HFFc6 (cell line): ENCODE measurements around the gene LMNA. TPM values are rescaled to one million over a fixed set of nuclear protein-coding genes. Genes with fewer than 3 reads are reported as not detected.

ENCODE experiments used
- DNase-seq: peaks from one replicate; pipeline ENCODE4 v3.0.0-alpha.2; 2018
- H3K27ac Mint-ChIP-seq: 2 replicates; pipeline ENCODE4 v1.8.0; 2020; ENCODE audit warnings: mild to moderate bottlenecking, mixed read lengths
- H3K27me3 Mint-ChIP-seq: 2 replicates; pipeline ENCODE4 v1.8.0; 2021; ENCODE audit warnings: mild to moderate bottlenecking, moderate library complexity, mixed read lengths; ENCODE audit not compliant: insufficient read depth
- H3K36me3 Mint-ChIP-seq: 2 replicates; pipeline ENCODE4 v1.8.0; 2021; ENCODE audit warnings: low read depth, mixed read lengths
- H3K4me1 Mint-ChIP-seq: 2 replicates; pipeline ENCODE4 v1.8.0; 2020; ENCODE audit warnings: low read depth, mixed read lengths
- H3K4me3 Mint-ChIP-seq: 2 replicates; pipeline ENCODE4 v1.8.0; 2020; ENCODE audit warnings: mild to moderate bottlenecking, moderate library complexity, mixed read lengths
- H3K9me3 Mint-ChIP-seq: 2 replicates; pipeline ENCODE4 v1.8.0; 2020; ENCODE audit warnings: mild to moderate bottlenecking, mixed read lengths
- total RNA-seq, 6 experiments: library from RNA; stranded (reverse); fragmentation: NEBNext Ultra II Directional; extraction: Animal tissue kit (Norgen Biotek cat#: 25700); gene quantifications; 2 replicates in 1 of 6; 3 replicates in 5 of 6; pipeline ENCODE4 v1.2.3, GENCODE V29; 2021
- TF ChIP-seq, protein P1 (sequence below): fragments of 200-600 bp; sonication (generic); IDR thresholded peaks from 2 replicates; pipeline ENCODE4 v1.5.0; 2021; ENCODE audit warnings: antibody characterized with exemption, mild to moderate bottlenecking

Gene LMNA
- total RNA-seq, 6 experiments from 2014 or later: 1,238 to 1,664 (median 1,535) TPM

DNA sequence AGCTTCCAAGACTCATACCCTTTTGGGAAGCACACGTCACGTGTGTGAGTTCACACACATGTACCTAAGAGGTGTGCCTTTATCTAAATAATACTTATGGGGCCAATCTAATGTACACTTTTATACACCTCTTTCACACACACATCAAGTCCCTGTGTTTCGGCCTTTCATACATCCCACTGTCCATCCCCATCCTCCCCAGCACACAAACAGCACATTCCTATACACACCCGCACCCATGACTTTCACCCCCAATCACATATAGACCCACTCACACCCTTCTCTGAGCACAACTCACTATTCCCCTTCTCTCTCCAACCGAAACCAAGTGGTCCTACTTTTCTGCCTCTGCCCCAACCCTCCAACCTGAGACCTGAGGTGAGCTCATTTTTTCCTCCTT lies 35.8 kb upstream of the LMNA start:
- H3K27ac Mint-ChIP-seq: no peak overlapping the region
- peaks cover 1% of the 10 kb centered on the region; the same call in 1 of the 2 replicates for H3K27me3 Mint-ChIP-seq
- no peak overlapping the region for H3K4me3 Mint-ChIP-seq
- peaks cover 22% of the 10 kb centered on the region for H3K4me1 Mint-ChIP-seq
- DNase-seq: no peak
- no peaks in the 10 kb centered on the region for H3K9me3 Mint-ChIP-seq
- TF ChIP-seq, protein P1, sequence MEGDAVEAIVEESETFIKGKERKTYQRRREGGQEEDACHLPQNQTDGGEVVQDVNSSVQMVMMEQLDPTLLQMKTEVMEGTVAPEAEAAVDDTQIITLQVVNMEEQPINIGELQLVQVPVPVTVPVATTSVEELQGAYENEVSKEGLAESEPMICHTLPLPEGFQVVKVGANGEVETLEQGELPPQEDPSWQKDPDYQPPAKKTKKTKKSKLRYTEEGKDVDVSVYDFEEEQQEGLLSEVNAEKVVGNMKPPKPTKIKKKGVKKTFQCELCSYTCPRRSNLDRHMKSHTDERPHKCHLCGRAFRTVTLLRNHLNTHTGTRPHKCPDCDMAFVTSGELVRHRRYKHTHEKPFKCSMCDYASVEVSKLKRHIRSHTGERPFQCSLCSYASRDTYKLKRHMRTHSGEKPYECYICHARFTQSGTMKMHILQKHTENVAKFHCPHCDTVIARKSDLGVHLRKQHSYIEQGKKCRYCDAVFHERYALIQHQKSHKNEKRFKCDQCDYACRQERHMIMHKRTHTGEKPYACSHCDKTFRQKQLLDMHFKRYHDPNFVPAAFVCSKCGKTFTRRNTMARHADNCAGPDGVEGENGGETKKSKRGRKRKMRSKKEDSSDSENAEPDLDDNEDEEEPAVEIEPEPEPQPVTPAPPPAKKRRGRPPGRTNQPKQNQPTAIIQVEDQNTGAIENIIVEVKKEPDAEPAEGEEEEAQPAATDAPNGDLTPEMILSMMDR: no peak
- H3K36me3 Mint-ChIP-seq: no peaks in the 10 kb centered on the region

DNA sequence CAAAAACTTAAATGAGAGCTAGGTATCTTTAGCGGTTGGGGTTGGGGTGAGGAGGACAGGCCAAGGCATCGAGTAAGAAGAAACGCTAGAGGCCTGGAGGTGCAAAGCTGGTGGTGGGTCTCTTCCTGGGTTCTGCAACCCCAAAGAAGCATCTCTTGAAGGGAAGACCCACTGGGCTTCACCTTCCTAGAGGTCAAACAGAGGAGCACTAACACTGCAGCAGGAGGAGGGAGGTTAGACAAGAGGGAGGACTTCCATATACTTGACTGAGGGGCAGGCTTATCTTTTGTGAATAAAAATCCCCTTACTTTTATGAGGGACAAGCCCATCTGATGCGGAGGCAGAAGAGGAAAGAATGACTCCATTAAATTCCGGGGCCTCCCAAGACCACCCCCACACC lies 34.7 kb upstream of the LMNA start:
- Mint-ChIP-seq H3K27me3 (peaks cover 2% of the 10 kb centered on the region), H3K4me1 (peaks cover 29% of the 10 kb centered on the region), H3K4me3 (no peak overlapping the region), H3K9me3 (no peaks in the 10 kb centered on the region), H3K27ac (no peak overlapping the region), H3K36me3 (no peaks in the 10 kb centered on the region)
- TF ChIP-seq, protein P1: no peak
- DNase-seq: no peak

DNA sequence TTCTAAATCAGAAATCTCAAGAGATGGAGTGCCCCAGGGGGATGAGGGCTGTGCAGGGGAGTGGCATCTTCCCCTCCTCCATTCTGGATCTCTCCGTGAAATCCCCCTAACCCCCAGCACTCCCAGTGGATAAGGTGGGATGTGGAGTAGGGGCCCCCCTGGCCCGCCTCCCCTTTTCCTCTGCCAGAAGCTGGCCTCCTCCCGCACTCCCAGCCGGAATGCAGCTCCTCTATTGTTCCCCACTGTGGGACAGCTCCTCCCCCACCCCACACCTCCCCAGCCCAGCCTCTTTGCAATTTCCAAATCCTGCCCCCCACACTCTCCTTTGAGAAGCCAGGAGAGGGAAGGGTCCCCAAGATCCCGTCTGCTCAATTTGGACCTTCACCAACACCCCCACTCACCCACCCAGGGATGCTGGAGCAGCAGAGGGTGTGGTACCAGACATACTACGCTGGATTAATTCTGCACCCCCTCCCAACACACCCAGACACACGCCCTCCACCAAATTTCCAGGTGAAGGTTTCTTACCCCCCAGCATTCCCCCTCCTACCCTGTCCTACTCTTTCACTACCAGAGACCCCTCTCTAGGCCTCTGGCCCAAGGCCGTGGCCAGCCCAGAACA lies 34.2 kb upstream of the LMNA start:
- TF ChIP-seq, protein P1: no peak
- H3K9me3 Mint-ChIP-seq: no peaks in the 10 kb centered on the region
- no peak overlapping the region; the same call in 1 of the 2 replicates for H3K4me3 Mint-ChIP-seq
- H3K4me1 Mint-ChIP-seq: peaks cover 27% of the 10 kb centered on the region
- H3K27ac Mint-ChIP-seq: no peak overlapping the region
- H3K36me3 Mint-ChIP-seq: no peaks in the 10 kb centered on the region
- DNase-seq: no peak
- H3K27me3 Mint-ChIP-seq: peaks cover 2% of the 10 kb centered on the region

DNA sequence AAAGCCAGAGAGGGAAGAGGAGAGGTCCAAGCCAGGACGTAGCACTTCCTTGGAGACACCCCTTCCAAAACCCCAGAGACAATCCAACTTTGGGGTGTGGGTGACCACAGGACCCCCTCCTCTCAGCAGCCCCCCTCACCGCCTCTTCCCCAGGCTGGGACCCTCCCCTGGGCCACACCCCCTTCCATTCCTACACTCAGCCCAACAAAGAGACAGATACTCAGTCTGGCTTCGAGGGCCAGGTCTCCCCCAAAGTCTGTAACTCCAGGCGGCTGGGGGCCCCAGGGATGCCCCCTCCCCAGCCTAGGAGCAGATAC lies 33.7 kb upstream of the LMNA start:
- Mint-ChIP-seq H3K4me1 (peaks cover 22% of the 10 kb centered on the region), H3K9me3 (no peaks in the 10 kb centered on the region), H3K27me3 (peaks cover 2% of the 10 kb centered on the region), H3K36me3 (no peaks in the 10 kb centered on the region), H3K27ac (no peak overlapping the region), H3K4me3 (peak overlapping the region; percentile 79)
- TF ChIP-seq, protein P1: no peak
- DNase-seq: no peak

DNA sequence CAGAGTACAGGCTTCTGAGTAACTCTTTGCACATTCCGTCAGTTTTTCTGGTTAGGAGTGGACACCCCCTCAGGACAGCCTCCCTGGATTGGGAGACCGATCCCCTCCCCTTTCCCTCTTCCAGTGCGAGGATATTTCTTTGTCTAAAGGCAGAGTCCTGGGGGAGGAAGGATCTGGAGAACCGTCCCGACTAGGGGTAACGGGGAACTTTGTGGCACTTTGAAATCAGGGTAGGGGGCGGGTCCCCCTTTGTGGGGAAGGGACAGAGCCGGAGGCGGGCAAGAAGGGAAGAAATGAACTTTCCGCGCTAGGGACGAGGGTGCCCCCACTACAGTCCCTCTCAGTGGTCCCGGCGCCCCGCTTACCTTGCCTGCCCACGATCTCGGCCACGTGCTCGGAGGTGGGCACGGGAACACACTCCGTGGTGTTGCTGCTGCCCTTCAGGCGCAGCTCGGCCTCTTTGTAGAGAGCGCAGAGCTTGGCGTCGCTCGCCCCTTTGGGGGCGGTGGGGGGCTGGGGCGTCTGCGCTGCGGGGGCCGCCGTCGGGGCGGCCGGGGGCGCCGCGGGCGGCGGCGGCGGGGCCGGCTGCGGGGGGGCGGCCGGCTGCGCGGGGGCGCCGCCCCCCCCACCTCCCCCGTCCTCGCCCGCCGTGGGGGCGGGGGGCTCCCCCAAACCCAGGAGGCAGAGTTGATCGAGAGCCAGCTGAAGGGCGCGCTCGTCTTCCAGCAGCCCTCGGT lies 33.2 kb upstream of the LMNA start:
- Mint-ChIP-seq H3K27me3 (peaks cover 2% of the 10 kb centered on the region), H3K36me3 (no peaks in the 10 kb centered on the region), H3K4me1 (peaks cover 27% of the 10 kb centered on the region), H3K9me3 (no peaks in the 10 kb centered on the region), H3K27ac (peak overlapping the region; percentile 41; the same call in 1 of the 2 replicates), H3K4me3 (peak overlapping the region; percentile 93)
- TF ChIP-seq, protein P1: no peak
- DNase-seq: no peak
